T-helper 2 cell treated with Interferon-gamma antibody and Interleukin-4, amounts not matched to agents 5 μg/mL and 100 μg/mL, for 36 hours (primary cell): Measurements from ENCODE around the gene B3GNT3.
"Not testable (repeated sequence)": the region's sequence is repeated elsewhere in the genome, so short reads cannot be mapped to it uniquely, and the experiment has no call there.

Experiments used
- DNase-seq: peaks from one replicate; pipeline ENCODE4 v3.0.0; 2021; ENCODE audit warnings: low spot score
- H3K27ac Mint-ChIP-seq: one replicate; pipeline ENCODE4 v1.8.0; 2021; ENCODE audit warnings: mild to moderate bottlenecking, mixed read lengths
- H3K27me3 Mint-ChIP-seq: one replicate; pipeline ENCODE4 v1.8.0; 2021; ENCODE audit warnings: low read depth, mixed read lengths
- H3K36me3 Mint-ChIP-seq: one replicate; pipeline ENCODE4 v1.8.0; 2021; ENCODE audit warnings: low read depth, mixed read lengths
- H3K4me1 Mint-ChIP-seq: one replicate; pipeline ENCODE4 v1.8.0; 2021; ENCODE audit warnings: low read depth, mixed read lengths
- H3K4me3 Mint-ChIP-seq: one replicate; pipeline ENCODE4 v1.8.0; 2022; ENCODE audit warnings: mild to moderate bottlenecking, moderate library complexity, mixed read lengths
- H3K9me3 Mint-ChIP-seq: one replicate; pipeline ENCODE4 v1.8.0; 2021; ENCODE audit warnings: mixed read lengths

Gene B3GNT3

GRCh38 chr19:17797424-17798201 is 2.7 kb downstream of the B3GNT3 start:
- no peaks in the 10 kb centered on the region for H3K36me3 Mint-ChIP-seq
- peaks cover 26% of the 10 kb centered on the region for H3K27me3 Mint-ChIP-seq
- peak; percentile 55 for DNase-seq
- H3K27ac Mint-ChIP-seq: no peak overlapping the region
- no peak overlapping the region for H3K4me3 Mint-ChIP-seq
- H3K4me1 Mint-ChIP-seq: peaks cover 4% of the 10 kb centered on the region
- H3K9me3 Mint-ChIP-seq: no peaks in the 10 kb centered on the region

- not testable (repeated sequence) for H3K27ac Mint-ChIP-seq, DNase-seq, H3K36me3 Mint-ChIP-seq, H3K9me3 Mint-ChIP-seq, H3K4me3 Mint-ChIP-seq, H3K4me1 Mint-ChIP-seq
- H3K27me3 Mint-ChIP-seq: peaks cover 25% of the 10 kb centered on the region
These were observed 3.7 kb downstream of the B3GNT3 start for GRCh38 chr19:17798599-17798998.

GRCh38 chr19:17802137-17802858 is 7.4 kb downstream of the B3GNT3 start:
- Mint-ChIP-seq H3K4me1 (peaks cover 14% of the 10 kb centered on the region), H3K4me3 (peak overlapping the region; percentile 66), H3K27ac (peak overlapping the region; percentile 43), H3K27me3 (peaks cover 8% of the 10 kb centered on the region), H3K36me3 (no peaks in the 10 kb centered on the region), H3K9me3 (no peaks in the 10 kb centered on the region)
- DNase-seq: no peak

- Mint-ChIP-seq H3K27me3 (peaks cover 10% of the 10 kb centered on the region), H3K4me3 (peak overlapping the region; percentile 63), H3K27ac (peak overlapping the region; percentile 82), H3K4me1 (peaks cover 16% of the 10 kb centered on the region), H3K9me3 (no peaks in the 10 kb centered on the region), H3K36me3 (no peaks in the 10 kb centered on the region)
- DNase-seq: no peak
These were observed 8.4 kb downstream of the B3GNT3 start for GRCh38 chr19:17803264-17803896.

GRCh38 chr19:17805427-17805826 is 10.5 kb downstream of the B3GNT3 start:
- H3K27ac Mint-ChIP-seq: no peak overlapping the region
- no peaks in the 10 kb centered on the region for H3K9me3 Mint-ChIP-seq
- DNase-seq: no peak
- H3K4me3 Mint-ChIP-seq: no peak overlapping the region
- H3K36me3 Mint-ChIP-seq: no peaks in the 10 kb centered on the region
- peaks cover 16% of the 10 kb centered on the region for H3K4me1 Mint-ChIP-seq
- peaks cover 14% of the 10 kb centered on the region for H3K27me3 Mint-ChIP-seq

- Mint-ChIP-seq H3K36me3 (no peaks in the 10 kb centered on the region), H3K27ac (no peak overlapping the region), H3K4me3 (no peak overlapping the region), H3K4me1 (peaks cover 16% of the 10 kb centered on the region), H3K9me3 (no peaks in the 10 kb centered on the region), H3K27me3 (peaks cover 14% of the 10 kb centered on the region)
- no peak for DNase-seq
These were observed 12.0 kb downstream of the B3GNT3 start for GRCh38 chr19:17806945-17807344.

GRCh38 chr19:17807731-17808316 is 12.9 kb downstream of the B3GNT3 start:
- H3K27me3 Mint-ChIP-seq: peaks cover 9% of the 10 kb centered on the region
- no peaks in the 10 kb centered on the region for H3K9me3 Mint-ChIP-seq
- H3K4me3 Mint-ChIP-seq: no peak overlapping the region
- no peak for DNase-seq
- no peak overlapping the region for H3K27ac Mint-ChIP-seq
- peaks cover 12% of the 10 kb centered on the region for H3K4me1 Mint-ChIP-seq
- no peaks in the 10 kb centered on the region for H3K36me3 Mint-ChIP-seq

GRCh38 chr19:17811103-17811502 is 16.2 kb downstream of the B3GNT3 start:
- Mint-ChIP-seq H3K4me1 (peaks cover 2% of the 10 kb centered on the region), H3K27me3 (peaks cover 9% of the 10 kb centered on the region), H3K36me3 (no peaks in the 10 kb centered on the region), H3K4me3 (no peak overlapping the region), H3K27ac (no peak overlapping the region), H3K9me3 (no peaks in the 10 kb centered on the region)
- DNase-seq: no peak

GRCh38 chr19:17811681-17812080 is 16.7 kb downstream of the B3GNT3 start:
- Mint-ChIP-seq H3K4me3 (no peak overlapping the region), H3K9me3 (no peaks in the 10 kb centered on the region), H3K27me3 (peaks cover 9% of the 10 kb centered on the region), H3K27ac (no peak overlapping the region), H3K36me3 (no peaks in the 10 kb centered on the region), H3K4me1 (peaks cover 2% of the 10 kb centered on the region)
- no peak for DNase-seq

GRCh38 chr19:17812099-17812498 is 17.2 kb downstream of the B3GNT3 start:
- Mint-ChIP-seq H3K4me3 (no peak overlapping the region), H3K9me3 (no peaks in the 10 kb centered on the region), H3K27ac (no peak overlapping the region), H3K36me3 (no peaks in the 10 kb centered on the region), H3K27me3 (peaks cover 8% of the 10 kb centered on the region), H3K4me1 (peaks cover 2% of the 10 kb centered on the region)
- DNase-seq: no peak

GRCh38 chr19:17817668-17818363 is 22.9 kb downstream of the B3GNT3 start:
- H3K27me3 Mint-ChIP-seq: no peaks in the 10 kb centered on the region
- H3K9me3 Mint-ChIP-seq: no peaks in the 10 kb centered on the region
- H3K4me1 Mint-ChIP-seq: no peaks in the 10 kb centered on the region
- no peaks in the 10 kb centered on the region for H3K36me3 Mint-ChIP-seq
- DNase-seq: no peak
- no peak overlapping the region for H3K4me3 Mint-ChIP-seq
- H3K27ac Mint-ChIP-seq: no peak overlapping the region

GRCh38 chr19:17821190-17821589 is 26.3 kb downstream of the B3GNT3 start, which contains the start of gene INSL3:
Gene INSL3, minus strand, starts transcription at chr19:17821519. Its CDS starts 13 bp downstream, at chr19:17821506.
- no peak for DNase-seq
- Mint-ChIP-seq H3K9me3 (no peaks in the 10 kb centered on the region), H3K4me3 (no peak within 1 kb of the TSS), H3K36me3 (peaks cover 7% of the 10 kb centered on the region), H3K27ac (no peak within 1 kb of the TSS), H3K27me3 (no peaks in the 10 kb centered on the region), H3K4me1 (no peaks in the 10 kb centered on the region)

- Mint-ChIP-seq H3K4me1 (no peaks in the 10 kb centered on the region), H3K36me3 (peaks cover 23% of the 10 kb centered on the region), H3K27me3 (no peaks in the 10 kb centered on the region), H3K9me3 (no peaks in the 10 kb centered on the region), H3K4me3 (no peak overlapping the region), H3K27ac (no peak overlapping the region)
- no peak for DNase-seq
These were observed 29.4 kb downstream of the B3GNT3 start for GRCh38 chr19:17824339-17824738.
